ENCODE results near the gene WDR36. TPM values are rescaled to one million over a fixed set of nuclear protein-coding genes. Genes with fewer than 3 reads are reported as not detected.

The WDR36 gene
- total RNA-seq, 1 experiment from 2014 or later: 53.6 TPM

GRCh38 chr5:111099058-111099778 lies 7.1 kb downstream of the WDR36 start:
- Histone ChIP-seq H3K9me3 (ENCODE audit: control insufficient read depth in 1 of 2, insufficient read depth in 1 of 2, low read depth in 1 of 2, low read length in 2 of 2) (no peaks in the 10 kb centered on the region; a peak in 1 of 4 replicates), H3K4me3 (replicated peaks in 1 of 2; ENCODE audit: low read depth in 1 of 2, low read length in 2 of 2) (no peak overlapping the region), H2AFZ (ENCODE audit: low read depth, low read length, poor library complexity, severe bottlenecking) (no peak overlapping the region), H3K27me3 (ENCODE audit: insufficient read depth, low read length) (no peaks in the 10 kb centered on the region), H3K4me2 (ENCODE audit: low read length) (no peak overlapping the region), H3K27ac (ENCODE audit: low read depth, low read length) (no peak overlapping the region), H4K20me1 (ENCODE audit: insufficient read depth) (peaks cover 6% of the 10 kb centered on the region; the same call in 1 of the 2 replicates), H3K79me2 (ENCODE audit: insufficient read depth, low read length) (peaks cover 63% of the 10 kb centered on the region), H3K9ac (ENCODE audit: low read length) (no peak overlapping the region), H3K36me3 (ENCODE audit: control insufficient read depth in 1 of 2, insufficient read depth in 2 of 2, low read length in 2 of 2) (peaks cover 46 to 58% of the 10 kb centered on the region in 2 experiments), H3K9me2 (ENCODE audit: insufficient read depth) (no peaks in the 10 kb centered on the region), H3K4me1 (ENCODE audit: control insufficient read depth in 1 of 2, insufficient read depth in 2 of 2, low read length in 2 of 2) (peaks cover 0 to 2% of the 10 kb centered on the region in 2 experiments; a peak in 2 of 4 replicates)
- ATAC-seq (no peak), DNase-seq (ENCODE audit: low read depth, low spot score) (no peak)
- intact Hi-C loops (cut with micrococcal nuclease): no loop called here
- no TSS peak for BruUV-seq (replicated peaks)
- TF ChIP-seq EGR1 (IDR thresholded peaks at IDR 0.05; ENCODE audit: low read depth) (no peak), ZFX (IDR thresholded peaks at IDR 0.05) (no peak), EZH2 (IDR thresholded peaks at IDR 0.05) (no peak), SIN3A (IDR thresholded peaks at IDR 0.05; ENCODE audit: low read depth) (no peak), JUND (IDR thresholded peaks at IDR 0.05) (no peak)
- CTCF ChIA-PET: no interaction called here
- RAD21 ChIA-PET (ENCODE audit: low non-redundant PET in 1 of 2, low total read pairs in 2 of 2, uncharacterized antibody in 2 of 2, unreplicated experiment in 2 of 2): no interaction called here
- POLR2A ChIA-PET: no interaction called here

GRCh38 chr5:111106320-111106948 lies 14.3 kb downstream of the WDR36 start:
- H3K36me3 ChIP-seq (ENCODE audit: control insufficient read depth in 1 of 2, insufficient read depth in 2 of 2, low read length in 2 of 2): peaks cover 66 to 72% of the 10 kb centered on the region in 2 experiments
- POLR2A ChIA-PET: no interaction called here
- no peak for TF ChIP-seq MAX (IDR thresholded peaks at IDR 0.05)
- no peak for TF ChIP-seq SP1 (IDR thresholded peaks at IDR 0.05; ENCODE audit: low read depth)
- TF ChIP-seq EGR1 (IDR thresholded peaks at IDR 0.05; ENCODE audit: low read depth): no peak
- no peak for TF ChIP-seq CEBPB (IDR thresholded peaks at IDR 0.05; ENCODE audit: low read depth)
- TF ChIP-seq TCF7L2 (IDR thresholded peaks at IDR 0.05; ENCODE audit: borderline replicate concordance, extremely low read depth, insufficient read depth, insufficient read length): no peak
- no peak for TF ChIP-seq SRF (IDR thresholded peaks at IDR 0.05; ENCODE audit: low read depth)
- no peak for TF ChIP-seq POLR2A (IDR thresholded peaks at IDR 0.05; ENCODE audit: borderline replicate concordance, extremely low read depth, insufficient read depth, insufficient read length)
- TF ChIP-seq SIN3A (IDR thresholded peaks at IDR 0.05; ENCODE audit: low read depth): no peak
- TF ChIP-seq RAD21 (IDR thresholded peaks at IDR 0.05; ENCODE audit: low read depth): no peak
- TF ChIP-seq EZH2phosphoT487 (IDR thresholded peaks at IDR 0.05; ENCODE audit: borderline replicate concordance): no peak
- no peak for TF ChIP-seq JUND (IDR thresholded peaks at IDR 0.05)
- no peak for TF ChIP-seq CTCF (IDR thresholded peaks at IDR 0.05 in 2 of 3, conservative IDR thresholded peaks at IDR 0.05 in 1 of 3; ENCODE audit: borderline replicate concordance in 1 of 3, insufficient read depth in 1 of 3, low read depth in 2 of 3, low read length in 2 of 3)
- TF ChIP-seq POLR2AphosphoS5 (IDR thresholded peaks at IDR 0.05; ENCODE audit: low read depth, low read length): no peak
- TF ChIP-seq CBX3 (IDR thresholded peaks at IDR 0.05; ENCODE audit: low read depth): no peak
- TF ChIP-seq EZH2 (IDR thresholded peaks at IDR 0.05): no peak
- TF ChIP-seq ELF1 (IDR thresholded peaks at IDR 0.05; ENCODE audit: borderline replicate concordance, low read depth): no peak
- no peak for TF ChIP-seq ZNF274 (IDR thresholded peaks at IDR 0.05; ENCODE audit: low read depth, low read length)

More at GRCh38 chr5:111106320-111106948, 14.3 kb downstream of the WDR36 start:
- no TSS peak for BruUV-seq (replicated peaks)
- Histone ChIP-seq H3K9me3 (ENCODE audit: control insufficient read depth in 1 of 2, insufficient read depth in 1 of 2, low read depth in 1 of 2, low read length in 2 of 2) (no peaks in the 10 kb centered on the region), H3K9me2 (ENCODE audit: insufficient read depth) (no peaks in the 10 kb centered on the region), H3K4me2 (ENCODE audit: low read length) (no peak overlapping the region), H4K20me1 (ENCODE audit: insufficient read depth) (peaks cover 6% of the 10 kb centered on the region; the same call in 1 of the 2 replicates), H3K27me3 (ENCODE audit: insufficient read depth, low read length) (no peaks in the 10 kb centered on the region), H3K79me2 (ENCODE audit: insufficient read depth, low read length) (peaks cover 31% of the 10 kb centered on the region), H3K27ac (ENCODE audit: low read depth, low read length) (no peak overlapping the region), H2AFZ (ENCODE audit: low read depth, low read length, poor library complexity, severe bottlenecking) (no peak overlapping the region), H3K9ac (ENCODE audit: low read length) (no peak overlapping the region), H3K4me1 (ENCODE audit: control insufficient read depth in 1 of 2, insufficient read depth in 2 of 2, low read length in 2 of 2) (no peaks in the 10 kb centered on the region), H3K4me3 (replicated peaks in 1 of 2; ENCODE audit: low read depth in 1 of 2, low read length in 2 of 2) (no peak overlapping the region)
- CTCF ChIA-PET: no interaction called here
- ATAC-seq: no peak
- DNase-seq (ENCODE audit: low read depth, low spot score): no peak
- intact Hi-C loops (cut with micrococcal nuclease): no loop called here
- RAD21 ChIA-PET (ENCODE audit: low non-redundant PET in 1 of 2, low total read pairs in 2 of 2, uncharacterized antibody in 2 of 2, unreplicated experiment in 2 of 2): no interaction called here
